OCI-LY7 (cell line): ENCODE measurements around the gene PHACTR1.

ENCODE experiments used
- CTCF ChIP-seq: fragments of 200-600 bp; sonication (generic); conservative IDR thresholded peaks from 2 replicates; pipeline ENCODE4 v1.5.1; 2014; ENCODE audit warnings: mild to moderate bottlenecking, antibody characterized with exemption, low read length, moderate library complexity, mixed read lengths
- EZH2phosphoT487 ChIP-seq: fragments of 200-600 bp; sonication (generic); IDR thresholded peaks from 2 replicates; pipeline ENCODE4 v1.6.1; 2018; ENCODE audit warnings: low read depth, borderline replicate concordance, mild to moderate bottlenecking, mixed run types, antibody characterized with exemption, low read length, moderate library complexity, mixed read lengths

GRCh38 chr6:12967686-12968085, 251.1 kb downstream of the PHACTR1 start:
- TF ChIP-seq CTCF (no peak), EZH2phosphoT487 (no peak)
